ENCODE measurements around the gene SLC25A19.
"Not testable (repeated sequence)": the region's sequence is repeated elsewhere in the genome, so short reads cannot be mapped to it uniquely, and the experiment has no call there.

SLC25A19 gene

DNA sequence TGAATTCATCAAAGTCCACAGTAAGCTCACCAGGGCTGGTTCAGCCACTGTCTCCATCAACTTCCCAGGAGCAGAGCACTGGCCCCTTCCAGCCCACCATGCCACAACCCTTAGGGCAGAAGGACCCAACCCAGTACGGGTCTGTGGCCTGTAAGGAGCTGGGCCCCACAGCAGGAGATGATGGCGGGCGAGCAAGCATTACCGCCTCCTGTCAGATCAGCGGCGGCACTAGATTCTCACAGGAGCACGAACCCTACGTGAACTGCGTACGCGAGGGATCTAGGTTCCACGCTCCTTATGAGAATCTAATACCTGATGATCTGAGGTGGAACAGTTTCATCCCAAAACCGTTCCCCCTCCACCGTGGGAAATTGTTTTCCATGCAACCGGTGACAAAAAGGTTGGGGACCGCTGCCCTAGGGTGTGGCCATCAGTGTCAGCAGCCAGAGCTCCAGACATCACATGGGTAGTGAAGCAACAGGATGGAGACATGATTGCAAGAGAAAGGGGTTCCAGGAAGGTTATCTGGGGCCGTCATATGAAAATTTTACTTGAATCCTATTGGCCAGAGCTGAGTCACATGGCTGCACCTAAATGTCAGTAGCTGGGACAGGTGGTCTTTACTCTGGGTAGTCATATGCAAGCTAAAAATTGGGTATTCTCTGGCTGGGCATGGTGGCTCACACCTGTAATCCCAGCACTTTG, 12.4 kb upstream of the SLC25A19 start:
- DNase-seq (ENCODE audit: low spot score): no peak

DNA sequence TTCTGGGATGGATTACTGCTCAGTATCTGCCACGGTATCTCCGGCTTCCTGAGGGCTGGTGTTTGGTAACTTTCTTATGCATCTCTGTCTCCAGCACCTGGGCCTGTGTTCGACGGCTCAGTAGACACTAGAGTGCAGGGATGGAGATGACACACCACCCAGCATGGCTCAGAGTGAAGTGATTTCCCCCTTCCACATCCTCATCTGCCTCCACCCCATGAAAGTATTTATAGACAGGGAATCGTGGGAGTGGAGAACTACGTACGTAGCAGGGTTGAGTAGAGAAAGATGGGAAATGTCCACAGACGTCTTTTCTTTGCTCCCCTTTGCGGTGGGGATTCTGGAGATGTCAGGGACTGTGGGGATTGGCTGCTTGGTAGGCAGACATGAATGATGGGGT, 11.8 kb upstream of the SLC25A19 start:
- DNase-seq (ENCODE audit: low spot score): no peak

DNA sequence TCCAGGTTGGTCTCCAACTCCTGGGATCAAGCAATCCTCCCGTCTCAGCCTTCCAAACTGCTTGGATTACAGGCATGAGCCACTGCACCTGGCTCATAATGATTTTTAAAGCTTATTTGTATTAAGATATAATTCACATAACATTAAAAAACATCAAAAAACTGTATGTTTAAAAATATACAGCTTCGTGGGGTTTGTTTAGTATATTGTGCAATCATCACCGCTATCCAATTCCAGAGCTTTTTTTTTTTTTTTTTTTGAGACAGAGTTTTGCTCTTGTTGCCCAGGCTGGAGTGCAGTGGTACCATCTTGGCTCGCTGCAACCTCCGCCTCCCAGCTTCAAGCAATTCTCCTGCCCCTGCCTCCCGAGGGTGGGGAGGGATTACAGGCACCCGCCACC, 11.0 kb upstream of the SLC25A19 start:
- DNase-seq (ENCODE audit: low spot score): no peak

DNA sequence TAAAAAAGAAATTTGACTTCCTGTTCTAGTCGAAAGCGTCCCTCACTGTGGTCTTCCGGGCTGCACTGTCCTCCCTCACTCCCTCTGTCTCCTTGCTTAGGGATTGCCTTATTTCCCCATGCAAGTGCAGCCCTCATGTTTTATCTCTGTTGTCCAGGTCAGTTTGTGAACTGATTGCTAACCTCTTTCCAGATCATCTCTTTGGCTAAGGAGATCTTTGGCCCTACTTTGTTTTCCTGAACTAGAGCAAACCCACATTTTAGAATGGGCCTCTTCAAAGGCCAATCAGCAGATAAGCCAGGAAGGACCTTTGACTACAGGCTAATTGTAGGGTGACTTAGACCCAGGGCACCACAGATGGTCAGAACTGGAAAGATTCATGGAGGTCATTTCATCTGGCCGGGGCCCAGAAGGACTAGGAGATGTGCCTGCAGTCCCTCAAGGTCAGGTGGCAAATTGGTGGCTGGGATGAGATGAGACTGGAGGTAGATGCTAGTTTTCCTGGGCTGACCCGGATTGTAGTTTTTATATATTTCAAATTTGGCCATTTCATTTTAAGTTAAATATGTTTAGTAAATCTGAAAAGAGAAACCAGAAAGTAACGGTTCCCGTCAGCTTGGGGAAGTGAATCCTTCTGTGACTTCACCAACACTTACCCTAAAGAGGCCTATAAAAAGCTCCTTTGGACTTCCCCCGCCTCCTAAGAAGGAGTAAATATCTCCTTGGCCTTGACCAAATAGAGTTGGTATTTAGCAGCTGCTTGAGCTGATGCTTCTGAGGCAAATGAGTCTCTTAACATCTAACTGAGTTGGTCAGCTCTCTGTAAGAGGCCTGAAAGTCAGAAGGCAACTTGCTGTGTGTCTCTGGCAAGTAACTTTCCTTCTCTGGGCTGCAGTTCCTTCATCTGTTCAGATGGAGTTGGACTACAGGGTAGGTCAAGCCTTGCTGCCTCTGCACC, 6.2 kb upstream of the SLC25A19 start:
- peak; percentile 6 for DNase-seq (ENCODE audit: low spot score)

DNA sequence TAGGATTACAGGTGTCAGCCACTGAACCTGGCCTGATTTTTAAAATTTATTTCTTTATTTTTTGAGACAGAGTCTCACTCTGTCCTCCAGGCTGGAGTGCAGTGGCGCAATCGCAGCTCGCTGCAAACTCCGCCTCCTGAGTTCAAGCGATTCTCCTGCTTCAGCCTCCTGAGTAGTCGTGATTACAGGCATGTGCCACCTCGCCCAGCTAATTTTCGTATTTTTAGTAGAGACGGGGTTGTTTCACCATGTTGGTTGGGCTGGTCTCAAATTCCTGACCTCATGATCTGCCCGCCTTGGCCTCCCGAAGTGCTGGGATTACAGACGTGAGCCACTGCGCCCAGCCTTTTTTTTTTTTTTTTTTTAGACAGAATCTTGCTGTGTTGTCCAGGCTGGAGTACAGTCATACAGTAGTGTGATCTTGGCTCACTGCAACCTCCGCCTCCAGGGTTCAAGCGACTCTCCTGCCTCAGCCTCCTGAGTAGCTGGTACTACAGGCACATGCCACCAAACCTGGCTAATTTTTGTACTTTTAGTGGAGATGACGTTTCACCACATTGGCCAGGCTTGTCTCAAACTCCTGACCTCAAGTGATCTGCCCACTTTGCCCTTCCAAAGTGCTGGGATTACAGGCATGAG, 3.7 kb upstream of the SLC25A19 start:
- not testable (repeated sequence) for DNase-seq (ENCODE audit: low spot score)

DNA sequence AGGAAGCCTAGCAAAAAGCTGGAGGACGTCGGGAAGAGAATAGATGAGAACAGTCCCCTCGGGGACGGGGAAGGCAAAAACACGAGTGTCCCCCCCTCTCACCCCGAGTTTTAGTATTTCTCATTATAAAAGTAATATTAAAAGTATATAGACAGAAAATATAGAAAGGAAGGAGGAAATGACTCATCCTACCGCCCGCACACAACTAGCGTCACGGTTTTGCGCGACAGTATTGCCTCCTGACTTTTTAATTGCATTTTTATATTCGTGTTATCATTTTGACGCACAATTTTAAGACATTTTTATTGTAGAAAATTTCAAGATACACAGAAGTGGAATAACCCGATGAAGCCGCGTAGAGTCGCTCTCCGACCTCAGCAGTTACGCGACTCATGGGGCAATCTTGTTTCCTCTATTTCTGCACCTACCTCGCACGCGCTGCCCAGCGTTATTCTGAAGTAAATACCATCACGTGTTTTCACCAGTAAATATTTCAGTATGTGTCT, 652 bp upstream of the SLC25A19 start:
- DNase-seq (ENCODE audit: low spot score): peak; percentile 66

DNA sequence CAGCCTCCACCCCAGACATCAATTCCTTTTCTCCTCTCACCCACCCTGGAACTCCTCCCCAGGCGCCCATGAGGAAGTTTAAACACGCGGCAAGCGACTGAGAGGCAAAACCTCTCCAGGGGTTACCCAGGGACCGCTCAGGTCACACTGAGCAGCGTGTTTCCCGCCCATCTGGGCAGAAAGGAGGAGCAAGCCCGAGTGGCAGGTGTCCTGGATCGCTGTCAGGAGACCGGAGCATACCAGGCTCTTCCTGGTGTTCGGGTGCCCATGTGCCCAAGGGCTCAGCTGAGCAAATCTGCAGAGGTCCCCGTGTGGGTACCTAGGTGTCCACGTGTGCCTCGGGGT, 491 bp downstream of the SLC25A19 start:
- DNase-seq (ENCODE audit: low spot score): peak; percentile 40

DNA sequence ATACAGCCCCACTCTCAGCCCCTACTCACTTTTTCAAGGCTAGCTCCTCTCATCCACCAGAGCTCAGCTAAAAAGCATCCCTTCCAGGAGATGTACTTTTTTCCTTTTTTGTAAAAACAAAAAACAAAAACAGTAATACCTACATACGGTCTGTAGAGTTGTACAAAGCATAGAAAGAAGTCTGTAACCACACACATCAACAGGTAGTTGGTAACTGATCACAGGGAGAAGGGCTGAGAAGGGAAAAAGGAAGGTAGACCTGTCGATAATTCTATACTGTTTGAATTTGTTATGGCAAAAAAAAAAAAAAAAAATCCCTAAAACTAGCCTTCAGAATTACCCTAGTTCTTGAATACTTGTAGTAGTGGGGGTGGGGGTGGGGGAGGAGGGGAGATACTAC, 874 bp downstream of the SLC25A19 start:
- no peak for DNase-seq (ENCODE audit: low spot score)

DNA sequence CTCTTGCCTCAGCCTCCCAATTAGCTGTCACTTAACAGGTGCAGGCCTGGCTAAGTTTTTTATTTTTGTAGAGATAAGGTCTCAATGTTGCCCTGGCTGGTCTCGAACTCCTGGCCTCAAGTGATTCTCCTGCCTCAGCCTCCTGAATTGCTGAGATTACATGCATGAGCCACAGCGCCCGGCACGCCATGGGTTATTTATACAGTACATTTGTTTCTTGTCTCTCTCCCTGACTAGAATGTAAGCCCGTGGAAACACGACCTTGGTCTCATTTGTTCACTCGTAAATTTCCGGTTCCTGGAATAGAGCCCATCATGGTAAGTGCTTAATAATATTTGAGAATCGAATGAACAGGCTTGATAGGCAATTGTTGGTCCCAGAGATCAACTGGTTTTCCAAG, 2.0 kb downstream of the SLC25A19 start:
- DNase-seq (ENCODE audit: low spot score): no peak

DNA sequence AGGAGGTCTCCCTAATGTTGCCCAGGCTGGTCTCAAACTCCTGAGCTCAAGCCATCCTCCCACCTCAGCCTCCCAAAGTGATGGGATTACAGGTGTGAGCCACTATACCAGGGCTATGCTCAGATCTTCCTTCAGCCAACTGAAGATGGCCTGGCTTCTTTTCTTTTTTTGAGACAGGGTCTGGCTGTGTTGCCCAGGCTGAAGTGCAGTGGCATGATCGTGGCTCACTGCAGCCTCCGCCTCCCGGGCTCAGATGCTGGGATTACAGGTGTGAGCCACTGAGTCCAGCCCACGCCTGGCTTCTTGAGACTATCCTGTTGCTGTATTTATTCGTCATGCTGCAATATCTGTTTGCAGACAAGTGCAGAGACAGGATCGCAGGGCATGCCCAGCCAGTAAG, 4.1 kb downstream of the SLC25A19 start:
- no peak for DNase-seq (ENCODE audit: low spot score)

DNA sequence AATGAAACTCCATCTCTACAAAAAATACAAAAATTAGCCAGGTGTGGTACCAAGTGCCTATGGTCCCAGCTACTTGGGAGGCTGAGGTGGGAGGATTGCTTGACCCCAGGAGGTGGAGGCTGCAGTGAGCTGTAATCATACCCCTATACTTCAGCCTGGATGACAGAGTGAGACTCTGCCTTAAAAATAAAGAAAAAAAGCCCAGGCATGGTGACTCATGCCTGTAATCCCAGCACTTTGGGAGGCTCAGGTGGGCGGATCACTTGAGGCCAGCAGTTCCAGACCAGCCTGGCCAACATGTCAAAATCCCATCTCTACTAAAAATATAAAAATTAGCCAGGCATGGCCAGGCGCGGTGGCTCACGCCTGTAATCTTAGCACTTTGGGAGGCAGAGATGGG, 9.0 kb downstream of the SLC25A19 start:
- DNase-seq (ENCODE audit: low spot score): not testable (repeated sequence)

DNA sequence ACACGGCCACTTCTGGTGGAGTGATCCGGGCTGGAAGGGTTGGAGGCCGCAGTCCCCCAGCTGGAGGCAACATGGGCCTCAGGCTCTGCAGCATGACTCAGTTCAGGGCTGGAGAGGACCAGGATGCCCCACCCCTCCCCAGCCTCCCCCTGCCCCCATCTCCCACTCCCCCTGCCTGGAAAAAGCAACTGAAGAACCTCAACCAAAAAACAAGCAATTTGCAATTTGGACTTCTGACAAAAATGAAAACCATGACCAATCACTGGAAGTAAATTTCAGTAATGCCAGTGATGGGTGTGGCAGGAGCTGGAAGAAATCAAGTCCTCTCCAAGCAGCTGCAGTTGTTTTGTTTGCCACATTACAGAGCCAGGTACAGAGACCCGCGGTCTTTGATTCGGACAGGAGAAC, 11.6 kb downstream of the SLC25A19 start:
- DNase-seq (ENCODE audit: low spot score): no peak

DNA sequence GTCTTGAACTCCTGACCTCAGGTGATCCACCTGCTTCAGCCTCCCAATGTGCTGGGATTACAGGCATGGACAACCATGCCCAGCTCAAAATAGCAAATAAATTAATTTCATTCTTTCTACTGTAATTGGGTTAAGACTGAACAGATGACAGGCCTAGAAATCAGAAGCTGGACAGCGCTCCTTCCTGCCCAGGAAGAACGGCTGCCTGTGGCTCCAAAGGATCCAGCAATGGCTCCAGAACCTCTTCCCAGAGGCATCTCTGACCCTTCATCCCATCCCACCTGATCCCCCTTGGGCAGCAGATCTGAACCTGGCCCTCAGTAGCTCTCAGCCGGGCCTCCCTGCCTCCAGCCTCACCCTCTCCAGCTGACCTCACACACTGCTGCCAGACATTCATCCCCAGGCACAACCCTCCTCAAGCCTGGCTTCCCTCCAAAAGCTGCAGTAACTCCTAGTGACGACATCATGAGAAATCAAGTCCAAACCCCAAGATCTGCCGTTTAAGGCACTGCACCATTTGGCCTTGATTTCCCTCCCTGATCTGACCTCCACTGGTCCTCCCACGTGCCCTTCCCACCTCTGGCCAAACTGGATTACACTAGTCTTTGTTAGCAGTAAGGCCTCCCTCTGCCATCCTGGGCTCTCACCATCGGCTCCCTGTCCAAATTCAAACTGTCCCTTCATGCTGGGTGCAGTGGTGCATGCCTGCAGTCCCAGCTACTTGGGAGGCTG, 15.1 kb downstream of the SLC25A19 start:
- no peak for DNase-seq (ENCODE audit: low spot score)

DNA sequence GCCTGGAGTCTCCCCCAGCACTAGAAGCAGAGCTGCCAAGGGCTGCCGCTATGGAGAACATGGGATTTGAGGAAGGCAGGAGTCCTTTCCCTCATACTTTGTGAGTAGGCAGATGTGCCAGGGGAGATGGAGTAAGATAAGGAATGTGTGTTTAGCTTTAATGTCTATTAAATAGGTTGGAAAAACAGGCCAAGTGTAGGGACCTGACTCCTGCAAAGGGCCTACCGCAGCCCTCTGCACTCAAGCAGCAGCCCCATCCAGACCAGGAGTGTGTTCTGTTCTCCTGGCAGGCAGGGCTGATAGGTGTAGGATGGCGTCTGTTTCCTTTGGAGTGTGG, 16.4 kb downstream of the SLC25A19 start:
- no peak for DNase-seq (ENCODE audit: low spot score)

DNA sequence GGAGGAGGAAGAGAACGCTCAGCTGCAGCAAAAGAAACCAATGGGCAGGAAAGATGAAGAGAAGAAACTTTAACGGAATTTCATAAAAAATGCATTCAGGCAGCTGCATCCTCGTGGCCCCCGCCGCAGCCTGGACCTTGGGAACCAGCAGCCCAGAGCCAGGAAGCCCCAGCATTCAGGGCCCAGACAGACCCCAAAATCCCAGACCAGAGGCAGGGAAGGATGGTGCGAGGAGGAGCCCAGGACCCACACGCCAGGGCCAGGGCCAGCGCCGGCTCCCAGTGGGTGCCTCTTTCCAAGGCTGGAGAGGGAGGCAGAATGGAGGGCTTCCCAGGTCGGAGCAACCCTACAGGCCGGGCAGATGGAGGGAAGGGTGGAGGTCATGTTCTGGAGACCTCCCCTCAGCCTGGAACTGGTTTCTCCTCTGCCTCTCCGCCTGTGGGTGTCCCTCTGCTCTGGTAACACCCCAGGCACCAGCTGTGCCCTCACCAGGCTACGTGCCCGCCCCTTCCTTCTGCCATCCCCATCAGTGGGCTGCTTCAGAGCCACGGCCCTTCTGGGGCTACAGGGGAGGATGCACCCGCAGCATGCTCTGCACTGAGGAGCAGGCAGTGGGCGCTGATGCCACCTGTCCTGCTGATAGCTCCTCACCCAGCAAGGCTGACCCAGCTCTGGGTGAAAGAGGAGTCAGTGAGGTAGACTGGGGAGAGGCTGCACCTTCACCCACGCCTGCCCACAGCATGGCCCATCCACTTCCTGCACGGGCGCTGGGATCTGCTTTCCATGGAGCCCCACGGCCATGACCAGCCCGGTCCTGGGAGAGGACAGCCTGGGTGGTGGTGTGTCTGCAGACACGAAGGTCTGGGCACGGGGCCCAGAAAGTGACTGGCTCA, 17.0 kb downstream of the SLC25A19 start:
- no peak for DNase-seq (ENCODE audit: low spot score)

DNA sequence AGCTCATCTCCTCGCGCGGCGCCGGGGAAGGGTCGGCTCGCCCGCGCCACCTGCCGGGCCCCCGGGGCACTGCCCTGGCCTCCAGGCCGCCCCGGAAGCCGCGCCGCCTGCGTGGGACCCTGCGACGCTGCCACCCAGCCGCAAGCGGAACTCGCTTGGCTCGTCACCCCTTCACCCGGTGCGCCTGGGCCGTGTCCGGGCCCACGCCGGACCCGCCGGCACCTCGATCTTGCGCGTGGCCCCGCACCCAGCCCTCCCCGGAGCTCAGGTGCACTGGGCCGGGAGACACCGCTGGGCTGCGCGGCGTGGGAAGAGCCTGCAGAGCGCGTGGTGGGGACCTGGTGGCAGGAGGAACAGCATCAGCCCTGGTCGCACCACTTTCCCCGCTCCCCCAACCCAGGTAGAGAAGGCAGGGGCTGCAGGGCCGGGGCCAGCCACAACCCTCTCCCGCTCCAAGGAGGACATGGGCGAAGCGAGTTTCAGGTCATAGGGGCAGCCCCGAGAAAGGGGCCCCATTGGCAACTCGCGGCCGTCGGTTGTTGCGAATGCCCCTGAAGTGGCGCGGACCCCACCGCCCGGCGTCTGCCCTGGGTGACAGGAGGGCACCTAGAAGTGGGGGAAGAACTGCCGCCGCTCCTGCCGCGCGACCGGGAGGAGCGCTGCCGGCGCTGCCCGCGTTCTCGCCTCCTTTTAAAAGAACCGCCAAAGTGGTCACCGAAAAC, 17.8 kb downstream of the SLC25A19 start:
- DNase-seq (ENCODE audit: low spot score): peak; percentile 88

DNA sequence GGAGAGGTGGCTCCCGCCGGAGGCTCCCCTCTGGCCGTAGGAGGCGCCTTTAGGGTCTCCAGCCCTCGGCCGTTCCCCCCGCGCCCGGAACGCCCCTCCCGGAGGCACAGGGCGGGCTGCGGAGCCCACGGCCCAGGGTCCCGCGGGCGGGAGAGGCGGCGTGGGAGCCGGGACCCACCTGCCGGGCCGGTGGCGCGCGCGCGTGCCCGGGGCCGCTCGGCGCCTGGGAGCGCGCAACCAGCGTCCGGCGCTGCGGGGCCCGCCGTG, 18.3 kb downstream of the SLC25A19 start, which contains the start of gene MIF4GD:
Gene MIF4GD, minus strand, starts transcription at position 266 of the 267 bp plus-strand sequence. CDS start 1,036 bp downstream, outside the sequence.
- DNase-seq (ENCODE audit: low spot score): no peak

DNA sequence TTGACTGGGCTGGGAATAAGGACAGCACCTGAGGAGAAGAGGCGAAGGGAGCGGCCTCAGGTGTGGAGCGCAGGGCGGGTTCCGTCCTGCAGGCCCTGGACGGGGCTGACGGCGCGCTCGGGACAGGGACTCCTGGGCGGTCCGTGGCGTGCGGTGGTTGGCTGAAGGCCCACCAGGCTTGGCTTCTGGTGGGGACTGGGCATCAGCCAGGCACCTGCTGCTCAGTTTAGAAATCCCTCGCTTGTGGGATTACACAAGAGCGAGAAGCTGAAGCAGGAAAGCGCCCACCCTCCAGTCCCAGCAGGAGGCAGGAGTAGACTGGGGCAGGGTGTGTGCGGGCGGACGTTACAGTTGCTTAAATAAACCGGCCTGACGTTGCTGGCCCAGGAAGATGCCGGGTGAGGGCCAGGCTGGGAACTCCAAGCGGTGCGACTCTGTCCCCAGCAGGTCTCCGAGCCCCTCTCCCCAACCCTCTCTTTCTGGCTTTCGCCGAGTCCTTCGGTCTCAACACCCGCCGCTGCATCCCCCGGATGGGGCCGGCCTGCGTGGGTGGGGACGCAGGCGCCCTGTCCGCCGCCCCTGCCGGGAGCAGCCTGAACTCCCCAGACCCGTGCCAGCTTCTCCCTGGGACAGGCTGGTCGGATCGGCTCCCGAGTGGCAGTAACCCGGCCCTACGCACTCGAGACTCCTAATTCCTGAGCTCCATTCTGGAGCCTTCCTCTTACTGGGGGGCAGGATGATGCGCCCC, 18.8 kb downstream of the SLC25A19 start:
- DNase-seq (ENCODE audit: low spot score): peak; percentile 31

DNA sequence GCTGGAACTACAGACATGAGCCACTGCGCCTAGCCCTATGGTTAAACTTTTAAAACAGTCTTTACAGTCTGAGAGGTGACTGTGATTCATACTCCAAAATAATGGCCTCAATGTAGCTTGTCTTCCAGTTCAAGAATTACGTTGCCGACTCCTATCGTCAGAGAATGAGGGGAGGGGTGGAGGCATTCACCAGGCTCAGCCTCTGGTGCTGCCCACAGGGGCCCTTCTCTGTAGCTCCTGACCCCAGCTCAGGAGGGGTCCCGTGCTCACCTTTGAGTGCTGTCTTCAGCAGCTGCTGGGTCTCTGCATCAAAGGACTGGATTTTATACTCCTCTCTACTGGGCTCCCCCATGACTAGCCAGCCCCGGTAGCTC, 19.4 kb downstream of the SLC25A19 start:
- no peak for DNase-seq (ENCODE audit: low spot score)

All from CD4-positive, alpha-beta T cell treated with Interleukin-2 at 100 ng/mL for 4 hours (primary cell).